Germinal center (tissue), 1 donor: ENCODE measurements around the gene GADD45G.

Source experiments
- DNase-seq: peaks from one replicate; pipeline ENCODE4 v3.0.0; 2012; ENCODE audit warnings: mixed read lengths, low spot score

GADD45G gene

DNA sequence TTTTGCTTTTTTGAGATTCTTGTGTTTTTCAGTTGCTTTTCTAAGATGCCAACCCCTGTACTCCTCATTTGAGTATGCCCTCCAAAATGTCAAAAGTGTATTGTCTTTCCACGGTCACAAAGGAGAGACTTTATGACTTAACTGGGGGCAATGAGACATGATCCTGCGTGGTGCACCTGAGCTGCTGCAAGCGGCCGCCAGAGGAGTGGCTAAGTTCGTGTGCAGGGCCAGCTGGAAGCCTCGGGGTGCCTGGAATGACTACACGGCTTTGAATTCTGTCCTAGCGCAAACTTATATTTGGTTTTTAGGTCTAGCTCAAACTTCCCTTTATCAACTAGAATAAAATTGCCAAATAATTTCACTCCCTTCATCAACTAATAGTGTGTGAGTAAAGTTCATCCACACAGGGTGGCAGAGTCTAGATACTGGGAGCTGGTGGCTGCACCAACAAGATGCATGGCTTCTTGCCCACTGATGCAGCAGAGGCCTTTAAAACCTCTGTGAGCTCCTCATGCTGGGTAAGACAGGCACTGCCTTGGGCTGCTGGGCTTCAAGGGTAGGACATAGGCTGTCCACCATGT, 4.7 kb downstream of the GADD45G start:
- no peak for DNase-seq

DNA sequence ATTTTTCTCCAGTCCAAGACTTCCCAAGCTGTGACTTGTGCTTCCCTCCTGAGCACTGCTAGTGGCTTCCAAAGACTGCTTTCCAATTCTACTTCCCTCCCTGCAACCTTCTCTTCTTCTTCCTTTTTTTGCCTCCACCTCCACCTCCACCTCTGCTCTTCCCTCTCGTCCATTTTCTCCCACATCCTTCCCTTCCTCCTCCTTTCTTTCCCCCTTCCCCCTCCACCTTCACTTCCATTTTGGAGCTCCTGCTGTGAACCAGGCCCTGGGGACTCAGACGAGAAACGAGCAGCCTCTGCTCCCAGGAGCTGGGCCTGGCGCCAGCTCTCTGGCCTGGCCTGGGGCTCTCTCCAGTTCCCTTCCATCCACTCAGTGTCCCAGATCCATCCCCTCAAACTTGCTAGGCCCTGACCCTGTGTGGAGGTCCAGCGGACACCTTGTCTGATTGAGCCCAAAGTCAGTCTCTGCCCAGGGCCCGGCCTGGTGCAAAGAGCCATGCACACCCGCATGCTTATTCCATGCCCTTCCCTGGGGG, 5.6 kb downstream of the GADD45G start:
- no peak for DNase-seq

- no peak for DNase-seq
Measured at GRCh38 chr9:89611425-89611824, 6.6 kb downstream of the GADD45G start.

- DNase-seq = no peak
Measured at GRCh38 chr9:89612566-89613278, 7.9 kb downstream of the GADD45G start.

- DNase-seq = no peak
Measured at GRCh38 chr9:89613912-89614892, 9.4 kb downstream of the GADD45G start.

DNA sequence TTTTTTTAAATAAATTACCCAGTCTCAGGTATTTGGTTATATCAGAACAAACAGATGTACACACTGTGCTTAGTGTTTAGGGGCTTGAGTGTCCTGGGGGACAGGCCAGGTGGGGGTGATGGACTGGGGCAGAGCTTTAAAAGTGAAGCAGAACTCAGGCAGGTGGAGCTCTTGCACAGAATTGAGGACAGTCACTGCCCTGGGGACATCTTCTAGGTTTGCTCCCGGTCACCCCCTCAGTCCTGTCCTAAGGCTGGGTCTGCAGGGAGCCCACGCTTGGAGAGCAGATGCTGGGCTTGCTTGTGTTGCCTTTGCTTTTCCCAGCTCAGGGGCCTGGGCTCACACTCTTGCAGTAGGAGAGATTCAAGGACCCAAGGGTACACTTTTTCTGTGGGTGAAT, 10.8 kb downstream of the GADD45G start:
- DNase-seq = no peak

DNA sequence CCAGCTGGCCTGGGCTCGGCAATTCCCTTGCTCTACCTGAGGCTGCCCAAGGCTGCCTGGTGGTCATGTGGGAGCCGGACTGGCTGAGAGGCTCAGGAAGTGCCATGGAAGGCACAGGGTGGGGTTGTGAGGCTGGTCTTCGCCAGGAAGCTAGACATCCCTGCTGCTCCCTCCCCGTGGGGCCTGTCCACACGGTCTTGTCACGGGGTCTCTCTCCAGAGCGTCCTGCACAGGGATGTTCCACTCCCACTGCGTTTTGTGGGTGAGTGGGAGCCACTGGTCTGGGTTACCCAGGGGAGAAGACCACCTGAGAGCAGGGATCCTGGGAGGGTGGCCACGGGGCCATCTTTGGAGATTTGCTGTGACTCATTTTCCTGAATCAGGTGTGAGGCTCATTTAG, 11.6 kb downstream of the GADD45G start:
- DNase-seq = no peak

DNA sequence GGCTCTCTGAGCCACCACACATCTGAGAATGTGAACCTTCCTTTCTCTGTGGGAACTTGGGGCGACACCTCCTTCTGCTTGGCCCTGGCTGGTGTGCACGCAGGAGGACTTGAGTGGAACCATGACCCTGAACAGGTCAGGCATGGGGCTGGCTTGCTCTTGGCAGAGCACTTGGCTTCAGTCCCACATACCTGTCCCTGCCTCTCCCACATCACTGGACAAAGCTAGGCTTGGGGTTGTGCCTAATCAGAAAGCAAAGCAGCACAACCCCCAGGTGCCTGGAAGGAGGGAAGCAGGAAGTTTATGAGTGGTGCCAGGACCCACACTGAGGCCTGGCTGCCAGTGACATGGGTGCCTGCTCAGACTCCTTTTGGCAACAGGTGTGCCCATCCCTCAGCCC, 13.2 kb downstream of the GADD45G start:
- DNase-seq = no peak

GRCh38 chr9:89619019-89619418, 14.2 kb downstream of the GADD45G start:
- DNase-seq = no peak

- no peak for DNase-seq
Measured at GRCh38 chr9:89619424-89620138, 14.8 kb downstream of the GADD45G start.

- DNase-seq = no peak
Measured at GRCh38 chr9:89621031-89621430, 16.2 kb downstream of the GADD45G start.

GRCh38 chr9:89621676-89622075, 16.9 kb downstream of the GADD45G start:
- no peak for DNase-seq

DNA sequence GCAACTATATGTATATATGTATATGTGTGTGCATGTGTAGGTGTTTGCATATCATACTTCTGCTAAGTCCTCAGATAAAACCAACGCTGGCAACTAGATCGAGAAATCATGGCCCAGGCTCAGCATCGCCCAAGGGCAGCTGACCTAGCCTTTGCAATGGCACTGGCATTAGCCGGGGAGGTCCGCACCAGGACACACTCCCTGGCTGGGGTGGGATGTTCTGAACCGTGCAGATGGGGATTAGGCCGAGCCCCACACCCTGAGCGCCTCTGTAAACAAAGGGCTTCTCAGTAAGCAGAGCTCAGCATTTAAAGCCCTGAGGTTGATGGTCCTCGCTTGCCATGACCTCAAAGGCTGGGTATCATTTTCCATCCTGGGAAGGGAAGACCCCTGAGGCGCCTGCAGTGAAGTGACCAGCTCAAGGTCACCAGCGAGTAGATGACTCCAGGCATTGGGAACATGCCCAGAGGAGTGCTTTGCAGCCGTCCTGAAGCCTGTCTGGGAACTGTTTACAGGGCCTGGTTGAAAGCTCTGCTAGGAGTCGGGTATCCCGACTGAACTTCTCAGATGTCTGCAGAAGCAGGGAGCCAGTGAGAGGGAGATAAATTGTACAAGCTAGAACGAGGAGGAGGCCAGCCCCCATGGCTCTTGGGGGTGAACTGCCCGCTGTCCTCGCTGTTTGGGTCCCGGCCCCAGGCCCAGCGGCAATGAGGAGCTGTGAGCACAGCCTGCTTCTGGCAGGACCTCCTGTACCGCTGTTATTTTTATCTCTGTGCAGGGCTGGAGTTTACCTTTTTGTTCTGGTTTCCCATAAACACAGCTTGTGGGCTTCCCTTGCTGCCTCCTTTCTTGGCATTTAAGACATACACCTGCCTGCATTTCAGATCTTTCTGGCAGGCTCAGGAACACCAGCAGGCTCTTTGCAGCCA, 18.4 kb downstream of the GADD45G start:
- no peak for DNase-seq

DNA sequence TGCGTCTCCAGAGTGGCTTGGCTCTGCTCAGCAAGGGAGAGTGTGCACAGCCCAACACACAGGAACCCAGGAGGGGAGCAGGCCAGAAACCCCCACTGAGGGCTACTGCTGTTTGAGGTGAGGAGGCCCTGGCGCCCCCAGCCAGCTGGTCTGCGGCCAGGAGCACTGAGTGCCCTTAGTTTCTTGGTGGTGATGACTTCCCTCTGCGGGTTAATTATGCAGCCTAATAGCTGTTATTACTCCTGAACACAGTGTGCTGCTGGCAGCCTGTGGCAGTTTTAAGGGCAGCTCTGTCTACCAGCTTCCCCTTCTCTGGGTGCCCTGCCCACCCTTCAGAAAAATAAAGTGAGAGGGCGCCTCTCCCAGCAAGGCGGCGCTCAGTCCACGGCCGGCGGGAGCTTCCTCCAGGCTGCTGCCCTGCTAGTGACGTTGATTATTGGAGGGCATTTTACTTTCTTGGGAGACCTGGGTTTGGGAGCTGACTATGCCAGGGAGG, 19.2 kb downstream of the GADD45G start:
- DNase-seq = no peak

- DNase-seq = no peak
Measured at GRCh38 chr9:89625721-89626687, 21.2 kb downstream of the GADD45G start.

DNA sequence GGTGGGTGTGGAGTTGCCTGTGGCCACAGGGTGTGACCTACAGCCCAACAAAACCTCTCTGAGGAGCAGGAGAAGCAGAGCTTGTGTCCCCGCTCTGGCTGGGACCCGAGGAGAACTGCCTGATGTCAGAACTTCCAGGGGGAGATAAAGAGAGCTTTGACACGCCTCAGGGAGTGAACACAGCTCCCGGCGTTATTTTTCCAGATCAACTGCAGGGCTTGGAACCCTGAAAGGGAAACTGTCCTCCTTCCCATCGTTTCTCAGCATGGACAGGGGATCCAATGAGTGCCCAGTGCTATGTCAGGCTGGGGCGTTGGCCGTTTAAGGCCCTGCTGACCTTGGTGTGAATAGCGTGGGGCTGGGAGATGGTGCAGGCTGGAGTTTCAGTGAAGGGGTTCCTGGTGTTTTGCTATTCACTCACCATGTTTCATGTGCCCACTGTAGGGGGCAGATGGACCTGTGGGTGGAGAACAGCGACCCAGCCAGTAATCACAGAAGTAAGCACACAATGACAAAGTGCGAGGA, 22.0 kb downstream of the GADD45G start:
- DNase-seq = no peak

DNA sequence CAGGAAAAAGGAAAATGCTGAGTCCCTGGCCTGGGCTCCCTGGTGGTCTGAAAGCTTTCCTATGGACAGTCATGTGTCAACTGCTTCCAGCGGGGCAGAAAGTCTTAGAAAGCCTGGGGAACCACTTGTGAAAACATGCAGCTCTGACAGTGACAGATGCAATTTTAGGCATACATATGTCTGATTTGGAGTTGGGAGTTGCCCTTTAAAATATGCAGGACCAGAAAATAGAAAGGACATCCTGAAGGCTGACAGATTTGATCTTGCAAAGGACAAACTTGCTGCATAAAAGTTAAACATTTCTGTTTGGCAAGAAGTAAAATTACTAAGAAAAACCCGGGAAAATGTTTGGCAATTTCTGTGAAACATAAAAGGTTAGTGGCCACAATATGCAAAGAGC, 23.8 kb downstream of the GADD45G start:
- DNase-seq = no peak

DNA sequence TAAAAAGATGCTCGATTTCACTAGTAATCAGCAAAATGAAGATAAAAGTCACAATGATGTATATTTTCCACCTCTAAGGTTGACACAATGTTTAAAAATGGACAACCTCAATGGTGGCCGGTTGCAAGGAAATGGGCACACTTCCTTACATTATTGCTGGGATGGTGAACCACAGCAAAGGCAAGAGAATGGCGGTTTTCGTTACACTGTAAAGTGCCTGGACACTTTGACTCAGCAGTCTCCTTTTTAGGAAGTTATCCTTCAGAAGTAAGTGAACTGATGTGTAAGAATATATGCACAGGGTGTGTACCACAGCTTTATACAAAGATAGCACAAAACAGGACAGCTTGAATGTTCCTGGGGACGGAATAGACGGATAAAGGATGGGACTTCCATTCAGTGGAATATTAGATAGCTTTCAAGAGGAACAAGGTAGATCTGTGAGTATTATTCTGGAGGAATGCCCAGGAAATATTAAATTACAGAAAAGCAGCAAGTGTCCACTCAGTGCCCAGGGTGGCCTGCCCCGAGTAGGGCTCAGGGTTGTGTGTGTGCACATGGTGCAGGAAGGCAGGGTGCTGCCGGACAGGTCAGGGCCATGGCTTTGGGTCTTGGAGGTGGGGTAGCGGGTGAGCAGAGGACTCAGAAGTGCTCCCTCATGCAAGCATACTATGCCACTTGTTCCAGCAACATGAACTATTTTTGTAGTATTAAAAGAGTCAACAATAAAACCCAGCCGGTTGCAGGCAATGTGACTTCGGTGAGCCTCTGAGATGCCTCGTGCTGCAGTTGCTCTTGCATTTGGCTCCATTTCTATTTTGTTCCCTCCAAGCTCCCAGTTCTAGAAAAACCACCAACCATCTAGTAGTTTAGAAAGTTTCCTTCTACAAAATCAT, 24.5 kb downstream of the GADD45G start:
- no peak for DNase-seq
